ENCODE data around the gene AUTS2. TPM values are rescaled to one million over a fixed set of nuclear protein-coding genes. Genes with fewer than 3 reads are reported as not detected.

AUTS2 gene
- total RNA-seq, 3 donors from 2014 or later, result 31.2 to 67.6 (median 36.5) TPM

DNA sequence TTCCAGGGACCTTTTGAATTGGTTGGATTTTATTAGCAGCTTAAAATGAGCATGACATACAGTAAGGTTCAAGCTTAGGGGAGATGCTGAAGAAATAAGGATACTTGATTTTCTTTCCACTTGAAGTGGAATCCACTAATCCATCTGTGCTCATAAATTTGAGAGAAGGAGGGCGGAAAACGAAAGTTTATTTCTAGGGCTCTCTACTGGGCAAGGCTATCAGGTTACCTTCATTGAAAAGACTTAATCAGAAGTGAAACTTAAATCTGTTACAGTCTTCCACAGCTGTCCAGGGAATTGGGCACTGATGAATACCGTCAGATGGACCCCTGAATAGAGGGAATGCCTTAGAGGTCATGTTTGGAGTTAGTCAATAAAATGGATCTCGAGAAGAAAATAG is 21.8 kb downstream of the AUTS2 start:
- Histone ChIP-seq H3K9me3 (no peaks in the 10 kb centered on the region), H3K4me1 (ENCODE audit: low read depth) (no peaks in the 10 kb centered on the region), H3K36me3 (ENCODE audit: low read depth) (no peaks in the 10 kb centered on the region), H3K4me3 (no peak overlapping the region)
- intact Hi-C loops (cut with DNase I, micrococcal nuclease), result no loop called here
- ATAC-seq (no peak), DNase-seq (no peak)
- TF ChIP-seq CTCF (IDR thresholded peaks at IDR 0.05), result no peak

- TF ChIP-seq CTCF (IDR thresholded peaks at IDR 0.05), result no peak
- Histone ChIP-seq H3K4me3 (no peak overlapping the region), H3K4me1 (ENCODE audit: low read depth) (no peaks in the 10 kb centered on the region), H3K36me3 (ENCODE audit: low read depth) (no peaks in the 10 kb centered on the region), H3K9me3 (no peaks in the 10 kb centered on the region)
- ATAC-seq (no peak), DNase-seq (no peak)
- intact Hi-C loops (cut with DNase I, micrococcal nuclease), result no loop called here
Measured at GRCh38 chr7:69620650-69621049, 22.4 kb downstream of the AUTS2 start.

GRCh38 chr7:69622014-69622835 is 23.9 kb downstream of the AUTS2 start:
- no peak for TF ChIP-seq CTCF (IDR thresholded peaks at IDR 0.05)
- ATAC-seq (no peak), DNase-seq (no peak)
- Histone ChIP-seq H3K9me3 (no peaks in the 10 kb centered on the region), H3K4me1 (ENCODE audit: low read depth) (no peaks in the 10 kb centered on the region), H3K4me3 (no peak overlapping the region), H3K36me3 (ENCODE audit: low read depth) (no peaks in the 10 kb centered on the region)
- intact Hi-C loops (cut with DNase I, micrococcal nuclease), result no loop called here

GRCh38 chr7:69622960-69623359 is 24.7 kb downstream of the AUTS2 start:
- no peak for ATAC-seq
- no peak for TF ChIP-seq CTCF (IDR thresholded peaks at IDR 0.05)
- intact Hi-C loops (cut with DNase I, micrococcal nuclease), result no loop called here

DNA sequence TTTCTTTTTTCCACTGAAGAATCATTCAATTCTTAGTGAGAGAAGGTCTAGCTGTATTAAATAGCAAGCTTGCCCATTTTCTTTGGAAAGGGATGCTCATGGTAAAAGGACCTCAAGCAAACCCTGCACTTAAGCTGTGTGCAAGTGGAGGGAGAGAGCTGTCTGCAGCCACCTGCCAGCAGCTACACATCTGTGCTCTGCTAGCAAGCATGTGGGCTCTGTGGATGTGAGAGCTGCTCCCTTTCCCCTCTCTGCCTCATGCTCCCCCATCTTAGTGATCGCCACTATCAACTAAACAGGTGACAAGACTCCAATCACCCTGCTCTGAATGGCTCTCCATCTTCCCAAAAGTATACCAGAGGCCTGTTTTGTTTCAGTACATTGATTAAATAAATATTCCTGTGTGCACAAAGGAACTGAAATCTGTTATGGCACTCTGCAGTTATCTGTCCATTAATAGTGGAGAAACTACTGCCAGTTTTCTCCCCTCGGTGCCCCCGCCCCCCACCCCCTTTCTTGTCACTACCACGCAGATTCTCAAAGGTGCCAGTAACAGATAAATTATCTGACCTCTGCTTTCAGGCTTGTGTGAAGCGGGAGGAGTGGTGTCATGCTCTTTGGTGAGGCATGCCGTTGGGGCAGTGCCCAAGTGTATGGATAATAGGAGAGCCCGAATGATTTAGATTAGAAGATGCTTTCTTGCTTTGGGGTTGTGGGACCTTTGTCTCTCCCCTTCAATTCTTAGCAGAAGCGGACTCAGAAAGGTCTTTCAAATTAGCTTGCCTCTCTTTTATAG is 26.4 kb downstream of the AUTS2 start:
- no peaks in the 10 kb centered on the region for H3K9me3 ChIP-seq
- intact Hi-C loops (cut with DNase I, micrococcal nuclease), result no loop called here
- DNase-seq, result no peak
- ATAC-seq, result no peak
- no peak for TF ChIP-seq CTCF (IDR thresholded peaks at IDR 0.05)
- no peaks in the 10 kb centered on the region for H3K36me3 ChIP-seq (ENCODE audit: low read depth)
- no peaks in the 10 kb centered on the region for H3K4me1 ChIP-seq (ENCODE audit: low read depth)
- H3K4me3 ChIP-seq, result no peak overlapping the region

More at GRCh38 chr7:69622960-69623359, 24.7 kb downstream of the AUTS2 start:
- no peaks in the 10 kb centered on the region for H3K4me1 ChIP-seq (ENCODE audit: low read depth)
- H3K9me3 ChIP-seq, result no peaks in the 10 kb centered on the region
- H3K36me3 ChIP-seq (ENCODE audit: low read depth), result no peaks in the 10 kb centered on the region
- H3K4me3 ChIP-seq, result no peak overlapping the region
- DNase-seq, result no peak
